Mammary epithelial cell (primary cell): Measurements from ENCODE around the gene IPCEF1.

Source experiments
- CTCF ChIP-seq, 2 donors: IDR thresholded peaks in 1 of 2; conservative IDR thresholded peaks in 1 of 2; 2 replicates each; pipeline ENCODE4 v1.5.1; 2011 to 2012; ENCODE audit warnings: inconsistent platforms in 2 of 2, low read length in 2 of 2, mild to moderate bottlenecking in 2 of 2, control low read depth in 1 of 2, low read depth in 1 of 2; ENCODE audit not compliant: insufficient read depth in 1 of 2; ENCODE audit errors: extremely low read depth in 1 of 2
- EZH2 ChIP-seq: IDR thresholded peaks from 2 replicates; pipeline ENCODE4 v1.6.1; 2012; ENCODE audit warnings: low read length, inconsistent platforms, borderline replicate concordance

GRCh38 chr6:154252678-154253077 is 103.9 kb downstream of the IPCEF1 start:
- TF ChIP-seq CTCF (conservative IDR thresholded peaks at IDR 0.05 in 1 of 2, IDR thresholded peaks at IDR 0.05 in 1 of 2; ENCODE audit: extremely low read depth in 1 of 2, insufficient read depth in 1 of 2, low read depth in 1 of 2, low read length in 2 of 2) (no peak), EZH2 (no peak)
